HEK293 (cell line): ENCODE data around the gene E2F4.

Experiments used
- GLIS1 ChIP-seq: fragments of 450-650 bp; formaldehyde crosslinking; IDR thresholded peaks from 2 replicates; pipeline ENCODE4 v1.5.1; 2016; ENCODE audit warnings: missing biosample characterization, missing genetic modification characterization
- ZBTB20 ChIP-seq: fragments of 450-650 bp; formaldehyde crosslinking; IDR thresholded peaks from 2 replicates; pipeline ENCODE4 v1.5.1; 2016; ENCODE audit warnings: missing biosample characterization, missing genetic modification characterization
- ZFHX2 ChIP-seq: fragments of 450-650 bp; formaldehyde crosslinking; conservative IDR thresholded peaks from 2 replicates; pipeline ENCODE4 v1.5.1; 2016; ENCODE audit warnings: missing biosample characterization, missing genetic modification characterization
- ZNF132 ChIP-seq: fragments of 450-650 bp; formaldehyde crosslinking; IDR thresholded peaks from 2 replicates; pipeline ENCODE4 v1.5.1; 2017; ENCODE audit warnings: missing biosample characterization, missing genetic modification characterization, borderline replicate concordance
- ZNF184 ChIP-seq: fragments of 450-650 bp; IDR thresholded peaks from 2 replicates; pipeline ENCODE4 v1.5.1; 2018; ENCODE audit warnings: missing biosample characterization, mild to moderate bottlenecking, missing genetic modification characterization
- ZNF2 ChIP-seq: fragments of 450-650 bp; formaldehyde crosslinking; IDR thresholded peaks from 2 replicates; pipeline ENCODE4 v1.5.1; 2016; ENCODE audit warnings: missing biosample characterization, missing genetic modification characterization
- ZNF549 ChIP-seq: fragments of 450-650 bp; IDR thresholded peaks from 2 replicates; pipeline ENCODE4 v1.5.1; 2018; ENCODE audit warnings: missing biosample characterization, missing genetic modification characterization, mild to moderate bottlenecking, inconsistent platforms, moderate library complexity
- ZNF664 ChIP-seq: fragments of 450-650 bp; formaldehyde crosslinking; IDR thresholded peaks from 2 replicates; pipeline ENCODE4 v1.5.1; 2016; ENCODE audit warnings: missing biosample characterization, missing genetic modification characterization
- ZNF837 ChIP-seq: fragments of 450-650 bp; formaldehyde crosslinking; IDR thresholded peaks from 2 replicates; pipeline ENCODE4 v1.5.1; 2016; ENCODE audit warnings: missing biosample characterization, missing genetic modification characterization
- TF ChIP-seq, protein P1 (sequence below): fragments of 450-650 bp; formaldehyde crosslinking; IDR thresholded peaks from 2 replicates; pipeline ENCODE4 v1.5.1; 2016; ENCODE audit warnings: missing biosample characterization, missing genetic modification characterization
- TF ChIP-seq, protein P2 (sequence below): fragments of 450-650 bp; formaldehyde crosslinking; IDR thresholded peaks from 2 replicates; pipeline ENCODE4 v1.5.1; 2016; ENCODE audit warnings: missing biosample characterization, missing genetic modification characterization
- TF ChIP-seq, protein P3 (sequence below): fragments of 450-650 bp; formaldehyde crosslinking; IDR thresholded peaks from 2 replicates; pipeline ENCODE4 v1.5.1; 2017; ENCODE audit warnings: missing biosample characterization, missing genetic modification characterization
- TF ChIP-seq, protein P4 (sequence below): fragments of 450-650 bp; formaldehyde crosslinking; IDR thresholded peaks from 2 replicates; pipeline ENCODE4 v1.5.1; 2016; ENCODE audit warnings: missing biosample characterization, missing genetic modification characterization

DNA sequence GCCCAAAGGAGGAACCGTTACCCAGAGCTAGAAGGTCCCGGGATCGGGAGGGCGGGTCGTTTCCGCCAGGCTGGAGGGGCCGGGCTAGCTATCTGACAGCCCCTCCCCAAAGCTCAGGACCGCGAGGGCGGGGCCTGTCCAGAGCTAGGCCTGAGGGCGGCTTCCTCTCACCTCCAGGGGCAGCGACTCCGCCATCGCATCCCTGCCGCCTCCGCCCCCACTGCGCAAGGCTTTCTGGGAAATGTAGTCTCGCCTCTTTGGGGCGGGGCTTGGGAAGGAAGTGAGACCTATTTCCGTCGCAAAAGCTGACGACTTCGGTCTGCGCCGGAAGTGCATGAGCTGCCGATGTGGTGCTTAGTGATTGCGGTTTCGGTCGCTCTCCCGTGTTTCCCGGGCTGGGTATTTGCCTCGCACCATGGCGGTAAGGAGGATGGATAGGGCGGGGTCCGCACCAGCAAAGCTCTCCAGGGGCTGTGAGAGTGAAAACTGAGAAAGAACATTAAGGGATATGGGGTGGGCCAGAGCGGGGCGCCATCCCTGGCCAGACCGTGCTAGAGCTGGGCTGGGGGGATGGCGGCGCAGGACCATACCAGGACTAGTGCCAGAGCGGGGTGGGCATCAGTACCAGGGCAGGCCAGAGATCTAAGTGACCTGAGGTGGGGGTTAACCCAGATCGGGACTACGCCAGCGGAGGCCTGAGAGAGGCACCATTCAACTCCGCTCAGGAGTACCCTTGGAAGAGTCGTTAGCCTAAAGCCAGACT is 35.0 kb downstream of the E2F4 start, which contains the start of gene TMEM208:
- TF ChIP-seq ZNF2 (peak; percentile 28; the same call in 1 of the 2 replicates), GLIS1 (tag by site-specific recombination) (no peak), ZNF549 (no peak), ZFHX2 (tag by site-specific recombination) (peak; percentile 89), ZNF664 (tag by site-specific recombination) (no peak; the same call in 1 of the 2 replicates), ZNF184 (no peak), ZBTB20 (tag by site-specific recombination) (peak; percentile 40; the same call in 1 of the 2 replicates), ZNF132 (no peak), ZNF837 (no peak)
- TF ChIP-seq, protein P1, sequence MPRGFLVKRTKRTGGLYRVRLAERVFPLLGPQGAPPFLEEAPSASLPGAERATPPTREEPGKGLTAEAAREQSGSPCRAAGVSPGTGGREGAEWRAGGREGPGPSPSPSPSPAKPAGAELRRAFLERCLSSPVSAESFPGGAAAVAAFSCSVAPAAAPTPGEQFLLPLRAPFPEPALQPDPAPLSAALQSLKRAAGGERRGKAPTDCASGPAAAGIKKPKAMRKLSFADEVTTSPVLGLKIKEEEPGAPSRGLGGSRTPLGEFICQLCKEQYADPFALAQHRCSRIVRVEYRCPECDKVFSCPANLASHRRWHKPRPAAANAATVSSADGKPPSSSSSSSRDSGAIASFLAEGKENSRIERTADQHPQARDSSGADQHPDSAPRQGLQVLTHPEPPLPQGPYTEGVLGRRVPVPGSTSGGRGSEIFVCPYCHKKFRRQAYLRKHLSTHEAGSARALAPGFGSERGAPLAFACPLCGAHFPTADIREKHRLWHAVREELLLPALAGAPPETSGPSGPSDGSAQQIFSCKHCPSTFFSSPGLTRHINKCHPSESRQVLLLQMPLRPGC (tag by site-specific recombination), result no peak
- TF ChIP-seq, protein P2, sequence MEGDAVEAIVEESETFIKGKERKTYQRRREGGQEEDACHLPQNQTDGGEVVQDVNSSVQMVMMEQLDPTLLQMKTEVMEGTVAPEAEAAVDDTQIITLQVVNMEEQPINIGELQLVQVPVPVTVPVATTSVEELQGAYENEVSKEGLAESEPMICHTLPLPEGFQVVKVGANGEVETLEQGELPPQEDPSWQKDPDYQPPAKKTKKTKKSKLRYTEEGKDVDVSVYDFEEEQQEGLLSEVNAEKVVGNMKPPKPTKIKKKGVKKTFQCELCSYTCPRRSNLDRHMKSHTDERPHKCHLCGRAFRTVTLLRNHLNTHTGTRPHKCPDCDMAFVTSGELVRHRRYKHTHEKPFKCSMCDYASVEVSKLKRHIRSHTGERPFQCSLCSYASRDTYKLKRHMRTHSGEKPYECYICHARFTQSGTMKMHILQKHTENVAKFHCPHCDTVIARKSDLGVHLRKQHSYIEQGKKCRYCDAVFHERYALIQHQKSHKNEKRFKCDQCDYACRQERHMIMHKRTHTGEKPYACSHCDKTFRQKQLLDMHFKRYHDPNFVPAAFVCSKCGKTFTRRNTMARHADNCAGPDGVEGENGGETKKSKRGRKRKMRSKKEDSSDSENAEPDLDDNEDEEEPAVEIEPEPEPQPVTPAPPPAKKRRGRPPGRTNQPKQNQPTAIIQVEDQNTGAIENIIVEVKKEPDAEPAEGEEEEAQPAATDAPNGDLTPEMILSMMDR (tag by site-specific recombination), result peak; percentile 83
- TF ChIP-seq, protein P3, sequence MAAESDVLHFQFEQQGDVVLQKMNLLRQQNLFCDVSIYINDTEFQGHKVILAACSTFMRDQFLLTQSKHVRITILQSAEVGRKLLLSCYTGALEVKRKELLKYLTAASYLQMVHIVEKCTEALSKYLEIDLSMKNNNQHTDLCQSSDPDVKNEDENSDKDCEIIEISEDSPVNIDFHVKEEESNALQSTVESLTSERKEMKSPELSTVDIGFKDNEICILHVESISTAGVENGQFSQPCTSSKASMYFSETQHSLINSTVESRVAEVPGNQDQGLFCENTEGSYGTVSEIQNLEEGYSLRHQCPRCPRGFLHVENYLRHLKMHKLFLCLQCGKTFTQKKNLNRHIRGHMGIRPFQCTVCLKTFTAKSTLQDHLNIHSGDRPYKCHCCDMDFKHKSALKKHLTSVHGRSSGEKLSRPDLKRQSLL (tag by site-specific recombination), result no peak
- TF ChIP-seq, protein P4, sequence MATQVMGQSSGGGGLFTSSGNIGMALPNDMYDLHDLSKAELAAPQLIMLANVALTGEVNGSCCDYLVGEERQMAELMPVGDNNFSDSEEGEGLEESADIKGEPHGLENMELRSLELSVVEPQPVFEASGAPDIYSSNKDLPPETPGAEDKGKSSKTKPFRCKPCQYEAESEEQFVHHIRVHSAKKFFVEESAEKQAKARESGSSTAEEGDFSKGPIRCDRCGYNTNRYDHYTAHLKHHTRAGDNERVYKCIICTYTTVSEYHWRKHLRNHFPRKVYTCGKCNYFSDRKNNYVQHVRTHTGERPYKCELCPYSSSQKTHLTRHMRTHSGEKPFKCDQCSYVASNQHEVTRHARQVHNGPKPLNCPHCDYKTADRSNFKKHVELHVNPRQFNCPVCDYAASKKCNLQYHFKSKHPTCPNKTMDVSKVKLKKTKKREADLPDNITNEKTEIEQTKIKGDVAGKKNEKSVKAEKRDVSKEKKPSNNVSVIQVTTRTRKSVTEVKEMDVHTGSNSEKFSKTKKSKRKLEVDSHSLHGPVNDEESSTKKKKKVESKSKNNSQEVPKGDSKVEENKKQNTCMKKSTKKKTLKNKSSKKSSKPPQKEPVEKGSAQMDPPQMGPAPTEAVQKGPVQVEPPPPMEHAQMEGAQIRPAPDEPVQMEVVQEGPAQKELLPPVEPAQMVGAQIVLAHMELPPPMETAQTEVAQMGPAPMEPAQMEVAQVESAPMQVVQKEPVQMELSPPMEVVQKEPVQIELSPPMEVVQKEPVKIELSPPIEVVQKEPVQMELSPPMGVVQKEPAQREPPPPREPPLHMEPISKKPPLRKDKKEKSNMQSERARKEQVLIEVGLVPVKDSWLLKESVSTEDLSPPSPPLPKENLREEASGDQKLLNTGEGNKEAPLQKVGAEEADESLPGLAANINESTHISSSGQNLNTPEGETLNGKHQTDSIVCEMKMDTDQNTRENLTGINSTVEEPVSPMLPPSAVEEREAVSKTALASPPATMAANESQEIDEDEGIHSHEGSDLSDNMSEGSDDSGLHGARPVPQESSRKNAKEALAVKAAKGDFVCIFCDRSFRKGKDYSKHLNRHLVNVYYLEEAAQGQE (tag by site-specific recombination), result no peak
